GM12873 (cell line): ENCODE data around the gene ZNF398.

Source experiments
- CTCF ChIP-seq: IDR thresholded peaks from 2 replicates; pipeline ENCODE4 v1.5.1; 2012; ENCODE audit warnings: low read depth, mild to moderate bottlenecking, moderate library complexity, low read length, control low read depth; ENCODE audit not compliant: insufficient read depth; ENCODE audit errors: missing control alignments

ZNF398 gene

GRCh38 chr7:149175150-149175549 is 27.9 kb downstream of the ZNF398 start:
- TF ChIP-seq CTCF: no peak

GRCh38 chr7:149179241-149179640 is 32.0 kb downstream of the ZNF398 start:
- TF ChIP-seq CTCF: no peak

- TF ChIP-seq CTCF: no peak
Observed at GRCh38 chr7:149180722-149181449, 33.6 kb downstream of the ZNF398 start.

GRCh38 chr7:149181450-149181790 is 34.2 kb downstream of the ZNF398 start:
- TF ChIP-seq CTCF: no peak

GRCh38 chr7:149184274-149184673 is 37.0 kb downstream of the ZNF398 start:
- TF ChIP-seq CTCF: no peak

- TF ChIP-seq CTCF: no peak
Observed at GRCh38 chr7:149188213-149188612, 41.0 kb downstream of the ZNF398 start.

GRCh38 chr7:149188637-149189259 is 41.5 kb downstream of the ZNF398 start:
- no peak for TF ChIP-seq CTCF
